GM10266 (cell line): ENCODE results near the gene PTGIR.
A peak's percentile ranks its signal among the peaks of the same experiment; 100 is the strongest.

Experiments used
- DNase-seq: peaks from one replicate; pipeline ENCODE4 v3.0.0; 2012; ENCODE audit errors: extremely low spot score
- TF ChIP-seq, protein P1 (sequence below): IDR thresholded peaks from 2 replicates; pipeline ENCODE4 v1.5.1; 2012; ENCODE audit warnings: mild to moderate bottlenecking, low read depth; ENCODE audit not compliant: control insufficient read depth, insufficient read depth; ENCODE audit errors: missing control alignments

PTGIR gene

GRCh38 chr19:46600384-46601317 is 24.2 kb downstream of the PTGIR start:
- TF ChIP-seq, protein P1, sequence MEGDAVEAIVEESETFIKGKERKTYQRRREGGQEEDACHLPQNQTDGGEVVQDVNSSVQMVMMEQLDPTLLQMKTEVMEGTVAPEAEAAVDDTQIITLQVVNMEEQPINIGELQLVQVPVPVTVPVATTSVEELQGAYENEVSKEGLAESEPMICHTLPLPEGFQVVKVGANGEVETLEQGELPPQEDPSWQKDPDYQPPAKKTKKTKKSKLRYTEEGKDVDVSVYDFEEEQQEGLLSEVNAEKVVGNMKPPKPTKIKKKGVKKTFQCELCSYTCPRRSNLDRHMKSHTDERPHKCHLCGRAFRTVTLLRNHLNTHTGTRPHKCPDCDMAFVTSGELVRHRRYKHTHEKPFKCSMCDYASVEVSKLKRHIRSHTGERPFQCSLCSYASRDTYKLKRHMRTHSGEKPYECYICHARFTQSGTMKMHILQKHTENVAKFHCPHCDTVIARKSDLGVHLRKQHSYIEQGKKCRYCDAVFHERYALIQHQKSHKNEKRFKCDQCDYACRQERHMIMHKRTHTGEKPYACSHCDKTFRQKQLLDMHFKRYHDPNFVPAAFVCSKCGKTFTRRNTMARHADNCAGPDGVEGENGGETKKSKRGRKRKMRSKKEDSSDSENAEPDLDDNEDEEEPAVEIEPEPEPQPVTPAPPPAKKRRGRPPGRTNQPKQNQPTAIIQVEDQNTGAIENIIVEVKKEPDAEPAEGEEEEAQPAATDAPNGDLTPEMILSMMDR: no peak
- peak; percentile 96 for DNase-seq

- peak; percentile 10 for DNase-seq
- TF ChIP-seq, protein P1: no peak
These were observed 25.0 kb downstream of the PTGIR start for GRCh38 chr19:46599716-46600373.

DNA sequence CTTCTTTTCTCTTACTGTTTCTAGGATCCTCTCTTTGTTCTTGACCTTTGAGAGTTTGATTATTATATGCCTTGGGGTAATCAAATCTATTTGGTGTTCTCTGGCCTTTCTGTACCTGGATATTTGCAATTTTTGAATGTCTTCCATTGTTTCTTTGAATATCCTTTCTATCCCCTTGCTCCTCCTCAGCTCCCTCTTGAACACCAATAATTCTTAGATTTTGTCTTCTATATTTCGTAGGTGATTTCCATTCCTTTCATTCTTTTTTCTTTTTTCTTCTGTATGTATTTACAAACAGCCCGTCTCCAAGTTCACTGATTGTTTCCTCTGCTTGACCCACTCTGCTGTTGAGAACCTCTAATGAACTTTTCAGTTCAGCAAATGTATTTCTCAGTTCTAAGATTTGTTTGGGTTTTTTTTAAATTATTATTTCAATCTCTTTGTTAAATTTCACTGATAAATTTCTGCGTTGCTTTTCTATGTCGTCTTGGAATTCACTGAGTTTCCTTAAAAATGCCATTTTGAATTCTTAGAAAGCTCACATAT is 26.4 kb downstream of the PTGIR start:
- DNase-seq: no peak
- TF ChIP-seq, protein P1: no peak

DNA sequence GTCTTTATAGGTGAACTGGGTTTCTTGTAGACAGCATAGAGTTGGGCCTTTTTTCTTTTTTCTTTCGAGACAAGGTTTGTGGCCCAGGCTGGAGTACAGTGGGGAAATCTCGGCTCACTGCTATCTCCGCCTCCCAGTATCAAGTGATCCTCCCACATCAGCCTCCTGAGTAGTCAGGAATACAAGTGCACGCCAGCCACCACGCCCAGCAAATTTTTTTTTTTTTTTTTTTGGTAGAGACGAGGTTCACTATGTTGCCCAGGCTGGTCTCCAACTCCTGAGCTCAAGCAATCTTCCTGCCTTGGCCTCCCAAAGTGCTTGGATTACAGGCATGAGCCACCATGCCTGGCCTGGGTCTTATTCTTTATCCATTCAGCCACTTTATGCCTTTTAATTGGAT is 28.9 kb downstream of the PTGIR start:
- DNase-seq: no peak
- TF ChIP-seq, protein P1: no peak

- TF ChIP-seq, protein P1: no peak
- no peak for DNase-seq
These were observed 33.0 kb downstream of the PTGIR start for GRCh38 chr19:46591870-46592269.

GRCh38 chr19:46591254-46591653 is 33.6 kb downstream of the PTGIR start:
- DNase-seq: no peak
- TF ChIP-seq, protein P1: no peak

DNA sequence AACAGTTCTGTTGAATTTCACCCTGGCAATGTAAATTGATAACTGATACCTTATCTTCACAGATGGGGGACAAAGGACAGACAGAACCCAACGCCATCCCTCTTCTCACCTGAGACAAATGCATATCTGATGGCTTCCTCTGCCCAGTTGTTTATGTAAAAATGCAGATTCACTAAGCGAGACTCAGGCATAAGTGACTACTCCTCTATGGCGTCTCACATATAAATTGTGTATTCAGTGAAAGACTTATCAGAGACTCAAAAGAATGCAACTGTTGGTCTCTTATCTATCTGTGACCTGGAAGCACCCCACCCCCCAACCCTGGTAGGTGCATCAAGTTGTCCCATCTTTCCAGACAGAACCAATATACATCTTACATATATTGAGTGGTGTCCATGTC is 37.0 kb downstream of the PTGIR start:
- DNase-seq: no peak
- TF ChIP-seq, protein P1: no peak
